Fibroblast of villous mesenchyme (primary cell): ENCODE results near the gene SPESP1. TPM values are rescaled to one million over a fixed set of nuclear protein-coding genes. Genes with fewer than 3 reads are reported as not detected.

ENCODE experiments used
- DNase-seq: peaks from one replicate; pipeline ENCODE4 v3.0.0-alpha.2; 2010; ENCODE audit warnings: low read depth
- H3K4me3 ChIP-seq: 2 replicates; pipeline ENCODE4 v1.5.1; 2011; ENCODE audit warnings: low read depth, mild to moderate bottlenecking, low read length
- total RNA-seq: library from RNA; depleted of rRNA; stranded (reverse); fragments of >200 nt; gene quantifications from 2 replicates; pipeline ENCODE4 v1.2.3, GENCODE V29; 2012
- TF ChIP-seq, protein P1 (sequence below): IDR thresholded peaks from 2 replicates; pipeline ENCODE4 v1.5.1; 2012; ENCODE audit warnings: low read depth, mild to moderate bottlenecking, low read length; ENCODE audit not compliant: insufficient read depth

Gene SPESP1
- 1.6 and 3.0 TPM in 2 replicates for total RNA-seq

GRCh38 chr15:68930268-68931022 is at the start of gene SPESP1:
Gene SPESP1 (plus strand): TSS chr15:68930525. CDS start chr15:68930654, 129 bp downstream.
- DNase-seq: peak; percentile 64
- TF ChIP-seq, protein P1, sequence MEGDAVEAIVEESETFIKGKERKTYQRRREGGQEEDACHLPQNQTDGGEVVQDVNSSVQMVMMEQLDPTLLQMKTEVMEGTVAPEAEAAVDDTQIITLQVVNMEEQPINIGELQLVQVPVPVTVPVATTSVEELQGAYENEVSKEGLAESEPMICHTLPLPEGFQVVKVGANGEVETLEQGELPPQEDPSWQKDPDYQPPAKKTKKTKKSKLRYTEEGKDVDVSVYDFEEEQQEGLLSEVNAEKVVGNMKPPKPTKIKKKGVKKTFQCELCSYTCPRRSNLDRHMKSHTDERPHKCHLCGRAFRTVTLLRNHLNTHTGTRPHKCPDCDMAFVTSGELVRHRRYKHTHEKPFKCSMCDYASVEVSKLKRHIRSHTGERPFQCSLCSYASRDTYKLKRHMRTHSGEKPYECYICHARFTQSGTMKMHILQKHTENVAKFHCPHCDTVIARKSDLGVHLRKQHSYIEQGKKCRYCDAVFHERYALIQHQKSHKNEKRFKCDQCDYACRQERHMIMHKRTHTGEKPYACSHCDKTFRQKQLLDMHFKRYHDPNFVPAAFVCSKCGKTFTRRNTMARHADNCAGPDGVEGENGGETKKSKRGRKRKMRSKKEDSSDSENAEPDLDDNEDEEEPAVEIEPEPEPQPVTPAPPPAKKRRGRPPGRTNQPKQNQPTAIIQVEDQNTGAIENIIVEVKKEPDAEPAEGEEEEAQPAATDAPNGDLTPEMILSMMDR: no peak
- peak within 1 kb of the TSS; percentile 64 for H3K4me3 ChIP-seq

DNA sequence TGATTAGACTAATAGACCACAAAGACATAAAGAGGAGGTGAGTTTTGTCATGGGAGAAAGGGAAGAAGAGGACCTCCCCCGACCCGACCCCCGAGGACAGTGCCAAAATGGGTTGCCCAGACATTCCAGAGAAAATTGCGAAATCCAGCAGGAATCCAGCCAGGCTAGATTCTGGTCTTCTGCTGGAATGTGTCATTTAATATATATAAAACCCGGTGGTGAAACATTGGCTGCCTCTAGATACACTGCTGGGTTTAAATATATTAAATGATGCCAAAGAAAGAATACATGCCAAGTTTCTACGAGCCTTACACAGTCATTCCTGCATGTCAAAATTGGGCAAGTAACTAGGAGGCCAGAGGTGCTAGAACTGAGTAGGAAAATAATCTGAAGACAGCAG is 45.3 kb upstream of the SPESP1 start:
- TF ChIP-seq, protein P1: no peak
- H3K4me3 ChIP-seq: no peak overlapping the region
- peak; percentile 7 for DNase-seq

- no peak overlapping the region for H3K4me3 ChIP-seq
- TF ChIP-seq, protein P1: no peak
- no peak for DNase-seq
Measured at GRCh38 chr15:68887120-68887519, 43.2 kb upstream of the SPESP1 start.

DNA sequence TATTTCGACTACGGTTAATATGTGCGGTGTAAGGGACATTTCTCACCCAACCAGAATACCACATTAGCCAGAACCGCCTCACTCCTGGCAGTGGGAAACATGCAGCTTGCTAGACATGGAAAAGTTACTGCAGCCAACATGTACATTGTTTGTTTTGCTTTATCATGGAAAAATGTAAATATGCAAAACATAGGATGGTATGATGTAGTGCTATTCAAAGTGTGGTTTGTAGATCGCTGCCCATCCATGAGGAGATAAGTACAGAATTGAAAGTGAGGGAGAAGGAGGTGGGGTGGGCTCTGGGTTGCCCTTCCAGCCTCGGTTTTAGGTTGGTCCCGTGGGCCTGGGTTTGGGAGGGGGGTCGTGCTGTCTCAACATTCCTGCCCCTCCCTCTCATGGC is 42.5 kb upstream of the SPESP1 start:
- H3K4me3 ChIP-seq: no peak overlapping the region
- no peak for DNase-seq
- TF ChIP-seq, protein P1: no peak

GRCh38 chr15:68888419-68888818 is 41.9 kb upstream of the SPESP1 start:
- TF ChIP-seq, protein P1: no peak
- DNase-seq: no peak
- no peak overlapping the region for H3K4me3 ChIP-seq

GRCh38 chr15:68894208-68894607 is 36.1 kb upstream of the SPESP1 start:
- no peak overlapping the region for H3K4me3 ChIP-seq
- TF ChIP-seq, protein P1: no peak
- DNase-seq: no peak

DNA sequence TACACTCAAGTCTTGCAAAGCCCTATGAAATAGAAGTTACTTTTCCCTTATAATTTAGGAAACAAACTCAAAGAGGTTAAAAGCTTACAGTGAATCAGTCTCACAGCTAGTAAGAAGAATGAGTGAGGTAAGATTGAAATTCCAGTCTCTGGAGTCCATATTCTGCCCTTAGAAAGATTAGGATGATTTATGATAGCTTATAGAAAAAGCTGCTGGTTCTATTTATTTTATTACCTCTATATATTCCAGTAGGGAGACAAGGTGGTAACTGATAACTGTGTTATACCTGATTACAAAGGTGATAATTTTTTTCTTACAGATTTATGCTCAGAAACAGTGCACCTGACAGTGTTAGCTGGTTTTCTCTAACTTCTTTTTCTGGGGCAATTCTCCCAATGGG is 34.1 kb upstream of the SPESP1 start:
- no peak for DNase-seq
- TF ChIP-seq, protein P1: no peak
- H3K4me3 ChIP-seq: no peak overlapping the region
